ENCODE results near the gene SCGB3A1.

The SCGB3A1 gene

DNA sequence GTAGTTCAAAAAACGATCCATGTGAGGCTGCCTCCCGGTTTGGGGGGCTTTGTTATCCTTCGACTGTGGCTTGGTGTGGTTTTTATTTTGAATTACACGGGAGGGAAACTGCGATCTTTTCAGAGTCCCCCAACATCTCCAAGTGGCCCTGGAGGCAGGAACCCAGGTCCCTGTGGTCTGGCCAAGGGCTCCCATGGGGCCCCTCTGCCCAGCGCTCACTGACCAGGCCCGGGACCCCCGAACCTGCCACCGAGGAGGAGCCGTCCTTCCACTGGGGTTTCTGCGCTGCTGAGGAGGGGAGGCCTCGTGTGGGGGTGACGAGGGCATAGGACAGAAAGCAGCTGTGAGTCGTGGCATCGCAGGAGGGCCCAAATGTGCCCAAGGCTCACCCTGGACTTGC, 18.1 kb upstream of the SCGB3A1 start:
- no peaks in the 10 kb centered on the region for H4K20me1 ChIP-seq (ENCODE audit: insufficient read depth)
- no peak overlapping the region for H2AFZ ChIP-seq (ENCODE audit: low read depth)
- no peak overlapping the region for H3K4me2 ChIP-seq
- H3K4me3 ChIP-seq (IDR thresholded peaks at IDR 0.05; ENCODE audit: insufficient read depth, low read depth, low read length): no peak overlapping the region
- no peaks in the 10 kb centered on the region for H3K4me1 ChIP-seq (ENCODE audit: low read depth, poor library complexity, severe bottlenecking)
- no peak overlapping the region for H3K27ac ChIP-seq
- no peaks in the 10 kb centered on the region for H3K36me3 ChIP-seq (ENCODE audit: insufficient read depth)
- H3K9ac ChIP-seq: no peak overlapping the region
- no peaks in the 10 kb centered on the region for H3K27me3 ChIP-seq (ENCODE audit: insufficient read depth, low read depth)
- H3K79me2 ChIP-seq (ENCODE audit: insufficient read depth, low read depth): no peaks in the 10 kb centered on the region
- no peak for TF ChIP-seq CTCF (conservative IDR thresholded peaks at IDR 0.05; ENCODE audit: low read depth, low read length)

DNA sequence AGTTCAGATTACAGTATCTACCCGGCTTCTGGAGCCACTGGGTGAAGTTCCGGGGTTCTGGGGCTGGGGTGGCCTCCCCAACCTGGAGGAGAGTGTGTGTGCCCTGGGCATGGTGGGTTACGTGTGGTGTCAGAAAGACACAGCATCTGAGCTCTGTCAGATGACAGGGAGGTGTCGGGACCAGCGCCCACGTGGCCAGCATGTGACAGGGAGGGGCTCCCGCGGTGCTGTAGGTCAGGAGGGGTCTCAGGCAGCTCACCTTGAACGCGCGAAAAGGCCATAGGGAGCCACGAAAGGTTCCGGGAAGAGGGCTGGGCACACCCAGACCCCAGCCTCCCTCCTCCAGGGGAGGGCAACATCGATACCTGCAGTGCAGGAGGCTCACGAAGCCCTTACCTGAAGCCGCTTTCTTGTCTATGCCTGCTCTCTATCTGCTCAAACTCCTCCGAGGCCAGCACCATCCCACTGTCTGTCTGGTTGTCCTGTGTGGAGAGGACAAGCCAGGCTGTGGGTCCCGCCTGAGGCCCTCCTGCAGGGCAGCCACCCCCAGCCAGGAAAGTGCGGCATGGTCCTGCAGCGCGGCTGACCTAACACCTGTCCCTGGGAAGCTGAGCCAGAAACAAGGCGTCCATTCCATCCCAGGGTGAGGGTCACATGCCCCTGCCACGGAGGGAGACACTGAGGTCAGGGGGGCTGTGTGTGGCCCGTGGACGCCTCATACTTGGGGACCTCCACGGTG, 17.4 kb upstream of the SCGB3A1 start:
- Histone ChIP-seq H3K9ac (no peak overlapping the region), H2AFZ (ENCODE audit: low read depth) (no peak overlapping the region), H3K27ac (no peak overlapping the region), H3K4me1 (ENCODE audit: low read depth, poor library complexity, severe bottlenecking) (no peaks in the 10 kb centered on the region), H3K4me2 (no peak overlapping the region), H3K79me2 (ENCODE audit: insufficient read depth, low read depth) (no peaks in the 10 kb centered on the region), H3K4me3 (IDR thresholded peaks at IDR 0.05; ENCODE audit: insufficient read depth, low read depth, low read length) (no peak overlapping the region), H3K27me3 (ENCODE audit: insufficient read depth, low read depth) (no peaks in the 10 kb centered on the region), H3K36me3 (ENCODE audit: insufficient read depth) (no peaks in the 10 kb centered on the region), H4K20me1 (ENCODE audit: insufficient read depth) (no peaks in the 10 kb centered on the region)
- TF ChIP-seq CTCF (conservative IDR thresholded peaks at IDR 0.05; ENCODE audit: low read depth, low read length): no peak

DNA sequence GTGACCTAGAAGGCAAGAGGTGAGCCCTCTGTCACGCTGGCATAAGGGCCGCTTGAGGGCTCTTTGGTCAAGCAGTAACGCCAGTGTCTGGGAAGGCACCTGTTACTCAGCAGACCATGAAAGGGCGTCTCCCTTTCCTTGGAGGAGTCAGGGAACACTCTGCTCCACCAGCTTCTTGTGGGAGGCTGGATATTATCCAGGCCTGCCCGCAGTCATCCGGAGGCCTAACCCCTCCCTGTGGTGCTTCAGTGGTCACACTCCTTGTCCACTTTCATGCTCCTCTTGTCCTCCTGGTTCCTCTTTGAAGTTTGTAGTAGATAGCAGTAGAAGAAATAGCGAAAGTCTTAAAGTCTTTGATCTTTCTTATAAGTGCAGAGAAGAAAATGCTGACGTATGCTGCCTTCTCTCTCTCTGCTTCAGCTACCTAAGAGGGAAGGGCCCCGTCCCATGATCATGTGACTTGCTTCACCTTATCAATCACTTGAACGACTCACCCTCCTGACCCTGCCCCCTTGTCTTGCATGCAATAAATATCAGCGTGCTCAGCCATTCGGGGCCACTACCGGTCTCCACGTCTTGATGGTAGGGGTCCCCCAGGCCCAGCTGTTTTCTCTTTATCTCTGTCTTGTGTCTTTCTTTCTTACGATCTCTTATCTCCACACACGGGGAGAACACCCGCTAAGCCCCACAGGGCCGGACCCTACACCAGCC, 16.7 kb upstream of the SCGB3A1 start:
- H3K27me3 ChIP-seq (ENCODE audit: insufficient read depth, low read depth): no peaks in the 10 kb centered on the region
- no peaks in the 10 kb centered on the region for H4K20me1 ChIP-seq (ENCODE audit: insufficient read depth)
- no peaks in the 10 kb centered on the region for H3K79me2 ChIP-seq (ENCODE audit: insufficient read depth, low read depth)
- H3K36me3 ChIP-seq (ENCODE audit: insufficient read depth): no peaks in the 10 kb centered on the region
- H3K9ac ChIP-seq: no peak overlapping the region
- no peak overlapping the region for H3K4me2 ChIP-seq
- no peaks in the 10 kb centered on the region for H3K4me1 ChIP-seq (ENCODE audit: low read depth, poor library complexity, severe bottlenecking)
- TF ChIP-seq CTCF (conservative IDR thresholded peaks at IDR 0.05; ENCODE audit: low read depth, low read length): no peak
- no peak overlapping the region for H2AFZ ChIP-seq (ENCODE audit: low read depth)
- H3K27ac ChIP-seq: no peak overlapping the region
- no peak overlapping the region for H3K4me3 ChIP-seq (IDR thresholded peaks at IDR 0.05; ENCODE audit: insufficient read depth, low read depth, low read length)

GRCh38 chr5:180606215-180606785, 15.0 kb upstream of the SCGB3A1 start:
- Histone ChIP-seq H4K20me1 (ENCODE audit: insufficient read depth) (no peaks in the 10 kb centered on the region), H3K27ac (no peak overlapping the region)

More at GRCh38 chr5:180606215-180606785, 15.0 kb upstream of the SCGB3A1 start:
- no peak for TF ChIP-seq CTCF (conservative IDR thresholded peaks at IDR 0.05; ENCODE audit: low read depth, low read length)
- Histone ChIP-seq H3K4me2 (no peak overlapping the region), H3K4me1 (ENCODE audit: low read depth, poor library complexity, severe bottlenecking) (no peaks in the 10 kb centered on the region), H3K36me3 (ENCODE audit: insufficient read depth) (no peaks in the 10 kb centered on the region), H3K9ac (no peak overlapping the region), H2AFZ (ENCODE audit: low read depth) (no peak overlapping the region), H3K79me2 (ENCODE audit: insufficient read depth, low read depth) (no peaks in the 10 kb centered on the region), H3K4me3 (IDR thresholded peaks at IDR 0.05; ENCODE audit: insufficient read depth, low read depth, low read length) (no peak overlapping the region), H3K27me3 (ENCODE audit: insufficient read depth, low read depth) (no peaks in the 10 kb centered on the region; the same call in 1 of the 2 replicates)

All from KMS-11 (cell line).